Bone marrow (tissue), 2 donors: Measurements from ENCODE around the gene NKAIN1.
"Not testable (repeated sequence)": the region's sequence is repeated elsewhere in the genome, so short reads cannot be mapped to it uniquely, and the experiment has no call there.

Experiments used
- DNase-seq, 2 donors: peaks; one replicate each; lab custom pipeline; 2025; lab: John Stamatoyannopoulos, UW

NKAIN1 gene

GRCh38 chr1:31239653-31240241, at the start of gene NKAIN1:
Gene NKAIN1 (minus strand): TSS chr1:31239887. CDS start chr1:31239547, 340 bp downstream.
- no peak for DNase-seq

- DNase-seq, result no peak
Measured at GRCh38 chr1:31289021-31289420, 49.3 kb upstream of the NKAIN1 start.

- not testable (repeated sequence) for DNase-seq
Measured at GRCh38 chr1:31287791-31288190, 48.1 kb upstream of the NKAIN1 start.

GRCh38 chr1:31282426-31282825, 42.7 kb upstream of the NKAIN1 start:
- DNase-seq, result not testable (repeated sequence)

- no peak for DNase-seq
Measured at GRCh38 chr1:31273619-31274018, 33.9 kb upstream of the NKAIN1 start.

GRCh38 chr1:31272369-31272768, 32.7 kb upstream of the NKAIN1 start:
- no peak for DNase-seq

GRCh38 chr1:31266547-31266946, 26.9 kb upstream of the NKAIN1 start:
- DNase-seq, result no peak

DNA sequence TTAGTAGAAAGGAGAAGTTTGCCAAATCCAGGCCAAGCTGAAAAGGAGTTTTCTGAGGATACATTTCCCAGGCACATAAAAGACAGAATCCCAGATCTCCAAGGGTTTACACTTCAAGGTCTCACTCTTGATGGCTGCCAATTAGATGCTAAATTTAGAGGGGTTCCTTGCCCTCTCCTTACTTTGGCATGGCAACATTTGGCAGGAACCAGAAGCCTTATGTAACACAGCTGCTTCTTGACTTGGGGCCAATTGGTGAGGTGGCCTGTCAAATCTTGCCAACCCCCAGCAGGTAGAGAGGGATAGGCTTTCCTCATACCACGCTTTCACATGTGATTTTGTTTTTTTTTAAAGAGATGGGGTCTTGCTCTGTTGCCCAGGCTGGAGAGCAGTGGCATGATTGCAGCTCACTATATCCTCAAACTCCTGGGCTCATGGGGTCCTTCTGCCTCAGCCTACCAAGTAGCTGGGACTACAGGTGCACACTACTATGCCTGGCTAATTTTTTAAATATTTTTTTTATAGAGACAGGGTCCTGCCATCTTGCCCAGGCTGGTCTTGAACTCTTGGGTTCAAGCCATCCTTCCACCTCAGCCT, 25.2 kb upstream of the NKAIN1 start:
- DNase-seq, result no peak

DNA sequence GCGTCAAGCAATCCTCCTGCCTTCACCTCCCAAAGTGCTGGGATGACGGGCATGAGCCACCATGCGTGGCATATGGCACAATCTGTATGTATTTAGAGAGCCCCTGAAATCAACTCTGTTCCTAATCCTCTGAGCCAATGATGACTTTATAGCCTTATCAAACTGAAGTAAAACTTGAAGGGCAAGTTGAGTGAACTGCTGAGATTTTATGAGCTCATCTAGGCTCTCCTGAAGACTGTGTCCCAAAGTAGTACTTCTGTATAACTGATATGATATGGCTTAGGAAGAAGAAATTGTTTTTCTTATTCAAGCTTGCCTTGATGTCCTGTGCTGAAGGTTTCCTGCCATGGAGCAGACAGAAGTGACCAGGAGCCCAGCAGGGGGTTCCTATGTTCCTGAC, 23.7 kb upstream of the NKAIN1 start:
- no peak for DNase-seq

GRCh38 chr1:31262393-31262792, 22.7 kb upstream of the NKAIN1 start:
- not testable (repeated sequence) for DNase-seq

DNA sequence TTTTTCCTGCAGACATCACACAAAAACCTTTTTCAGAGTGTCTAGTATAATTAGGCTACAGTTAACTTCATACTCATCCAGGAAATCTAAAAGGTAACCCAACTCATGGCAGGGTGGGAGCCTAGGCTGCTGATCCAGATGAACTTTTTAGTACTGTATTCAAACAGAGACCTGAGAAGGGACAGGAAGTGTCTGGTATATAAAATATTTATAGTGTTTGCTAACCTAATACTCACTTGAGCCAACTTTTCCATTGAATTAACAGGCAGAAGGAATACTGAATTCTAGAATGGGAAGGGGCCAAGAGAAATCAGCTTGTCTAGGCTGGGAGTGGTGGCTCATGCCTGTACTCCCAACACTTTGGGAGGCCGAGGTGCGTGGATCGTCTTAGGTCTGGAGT, 22.2 kb upstream of the NKAIN1 start:
- DNase-seq, result no peak

DNA sequence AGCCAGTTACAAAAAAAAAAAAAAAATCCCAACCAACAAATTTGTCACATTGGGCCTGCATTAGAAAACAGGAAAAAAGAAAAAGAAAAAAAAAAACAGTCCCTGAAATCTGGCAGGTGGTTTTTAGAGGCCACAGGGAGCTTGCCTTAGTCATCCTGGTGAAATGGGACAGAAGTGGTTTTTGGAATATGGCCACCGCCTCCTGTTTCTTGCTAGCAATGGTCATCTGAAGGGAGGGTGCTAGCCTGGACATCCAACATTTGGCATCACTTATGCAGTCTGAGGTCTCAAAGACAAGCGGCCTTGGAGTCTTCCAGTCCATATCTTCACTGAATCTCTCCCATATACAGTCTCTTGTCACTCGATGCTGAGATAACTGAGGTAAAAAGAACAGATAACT, 20.1 kb upstream of the NKAIN1 start:
- no peak for DNase-seq

GRCh38 chr1:31258581-31258980, 18.9 kb upstream of the NKAIN1 start:
- DNase-seq, result no peak

GRCh38 chr1:31257213-31257612, 17.5 kb upstream of the NKAIN1 start:
- DNase-seq, result no peak

DNA sequence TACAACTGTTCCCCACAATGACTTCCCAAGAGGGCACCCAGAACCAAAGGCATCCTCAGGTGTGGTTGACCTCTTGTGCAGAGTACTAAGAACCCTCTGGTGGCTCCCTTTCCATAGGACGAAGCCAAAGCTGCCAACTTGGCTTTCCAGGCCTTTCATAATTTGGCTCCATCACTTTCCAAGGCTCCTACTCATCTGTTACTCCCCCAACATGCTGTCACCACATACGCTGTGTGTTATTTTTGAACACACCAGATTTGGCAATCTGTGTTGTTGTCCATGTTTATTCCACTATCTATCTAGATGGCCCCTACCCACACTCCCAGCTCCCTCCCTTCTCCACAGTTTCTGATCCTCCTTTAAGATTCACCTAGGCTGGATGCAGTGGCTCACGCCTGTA, 10.2 kb upstream of the NKAIN1 start:
- no peak for DNase-seq

DNA sequence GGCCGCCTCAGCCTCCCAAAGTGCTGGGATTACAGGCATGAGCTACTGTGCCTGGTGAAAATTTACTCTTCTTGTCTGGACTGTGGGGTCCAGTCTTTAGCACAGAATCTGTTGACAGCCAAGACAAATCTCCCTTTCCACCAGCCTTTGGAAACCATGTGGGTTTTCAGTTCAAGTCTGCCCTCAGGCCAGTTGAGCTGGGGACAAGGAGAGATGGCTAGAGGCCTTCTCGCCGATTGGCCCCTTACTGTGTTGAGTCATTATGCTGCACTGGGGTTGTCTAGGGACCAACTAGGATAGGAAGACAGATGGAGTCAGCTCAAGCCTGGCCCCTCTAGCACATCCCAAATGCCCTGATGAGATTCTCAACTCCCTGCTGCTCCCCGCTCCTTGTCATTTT, 8.6 kb upstream of the NKAIN1 start:
- DNase-seq, result no peak

DNA sequence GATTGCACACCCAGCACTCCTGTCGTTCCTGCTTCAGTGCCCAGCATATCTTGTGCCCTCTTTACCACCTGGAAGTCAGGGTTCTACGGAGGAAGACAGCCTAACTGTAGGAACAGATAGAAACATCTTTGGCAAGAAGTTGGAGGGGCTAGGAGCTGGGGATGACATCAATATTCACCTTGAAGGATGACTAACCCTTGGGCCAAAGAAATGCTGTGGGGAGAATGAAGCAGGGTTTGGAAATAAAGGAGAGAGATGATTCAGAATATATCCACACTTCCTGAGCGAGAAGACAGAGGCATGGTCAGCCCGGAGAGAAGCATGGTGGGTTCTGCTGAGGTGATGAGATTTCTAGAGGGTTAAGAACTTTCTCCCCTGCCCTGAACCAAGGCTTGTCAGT, 4.6 kb upstream of the NKAIN1 start:
- DNase-seq, result no peak

- DNase-seq, result no peak
Measured at GRCh38 chr1:31243501-31244286, 4.0 kb upstream of the NKAIN1 start.

GRCh38 chr1:31241321-31241720, 1.6 kb upstream of the NKAIN1 start:
- no peak for DNase-seq

DNA sequence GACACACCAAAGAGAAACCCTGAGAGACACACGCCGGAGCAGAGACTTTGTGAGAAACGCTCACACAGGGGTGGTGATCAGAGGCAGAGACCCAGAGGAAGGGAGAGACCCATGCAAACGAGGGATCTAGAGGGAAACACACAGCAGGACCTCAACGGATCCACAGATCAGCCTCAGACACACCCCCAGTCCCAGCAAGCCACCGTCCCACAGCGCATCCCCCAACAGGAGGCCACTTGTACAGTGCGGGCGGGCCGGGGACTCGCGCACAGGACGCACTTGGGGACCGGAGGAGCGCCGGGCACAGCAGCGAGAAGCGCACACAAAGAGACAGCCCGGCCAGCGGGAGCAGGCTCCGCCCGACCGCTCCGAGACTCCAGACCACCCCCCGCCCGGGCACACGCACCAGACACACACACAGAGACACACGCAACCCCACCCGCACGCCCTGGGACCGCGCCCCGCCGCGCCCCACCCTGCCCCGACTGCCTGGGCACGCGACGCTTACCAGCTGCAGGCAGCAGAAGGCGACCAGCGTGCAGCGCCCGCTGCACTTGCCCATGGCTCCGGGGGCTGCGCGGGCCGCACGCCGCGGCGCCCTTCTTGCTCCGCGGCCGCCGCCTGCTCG, 587 bp downstream of the NKAIN1 start:
- DNase-seq, result no peak

GRCh38 chr1:31238612-31238985, 1.1 kb downstream of the NKAIN1 start:
- no peak for DNase-seq

DNA sequence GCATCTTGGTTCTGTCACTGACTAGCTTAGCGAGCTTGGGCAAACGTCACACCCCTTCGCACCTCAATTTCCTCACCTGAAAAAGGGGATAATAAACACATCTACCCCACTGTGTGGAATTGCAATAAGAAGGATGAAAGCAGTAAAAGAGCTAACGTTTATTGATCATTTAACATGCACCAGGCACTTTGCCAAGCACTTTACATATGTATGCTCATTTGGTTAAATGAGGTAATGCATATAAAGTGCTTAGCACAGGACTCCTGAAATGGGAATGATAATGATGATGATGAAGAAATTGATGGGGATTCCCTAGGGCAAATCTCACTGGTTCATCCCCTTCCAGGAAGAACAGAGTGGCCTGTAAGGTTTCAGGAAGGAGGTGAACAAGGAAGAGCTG, 4.8 kb downstream of the NKAIN1 start:
- DNase-seq, result no peak

- DNase-seq, result no peak
Measured at GRCh38 chr1:31234123-31234708, 5.5 kb downstream of the NKAIN1 start.
